Measurements from ENCODE around the gene SLC12A7.
"Not testable (repeated sequence)": the region's sequence is repeated elsewhere in the genome, so short reads cannot be mapped to it uniquely, and the experiment has no call there.

The SLC12A7 gene

GRCh38 chr5:1128977-1129710 is 17.3 kb upstream of the SLC12A7 start:
- H3K27ac ChIP-seq, result peak overlapping the region; percentile 95

GRCh38 chr5:1127959-1128785 is 16.3 kb upstream of the SLC12A7 start:
- H3K27ac ChIP-seq, result peak overlapping the region; percentile 95
- TF ChIP-seq CTCF (conservative IDR thresholded peaks at IDR 0.05) (no peak), ZFX (IDR thresholded peaks at IDR 0.05) (no peak)

More at GRCh38 chr5:1128977-1129710, 17.3 kb upstream of the SLC12A7 start:
- TF ChIP-seq ZFX (IDR thresholded peaks at IDR 0.05), result no peak
- TF ChIP-seq CTCF (conservative IDR thresholded peaks at IDR 0.05), result no peak

- H3K27ac ChIP-seq, result not testable (repeated sequence)
Observed at GRCh38 chr5:1125695-1126094, 13.8 kb upstream of the SLC12A7 start.

GRCh38 chr5:1125030-1125357 is 13.1 kb upstream of the SLC12A7 start:
- TF ChIP-seq ZFX (IDR thresholded peaks at IDR 0.05) (no peak), CTCF (conservative IDR thresholded peaks at IDR 0.05) (no peak)
- H3K27ac ChIP-seq, result no peak overlapping the region

GRCh38 chr5:1124205-1125029 is 12.6 kb upstream of the SLC12A7 start:
- H3K27ac ChIP-seq, result no peak overlapping the region
- TF ChIP-seq ZFX (IDR thresholded peaks at IDR 0.05), result no peak
- no peak for TF ChIP-seq CTCF (conservative IDR thresholded peaks at IDR 0.05)

GRCh38 chr5:1123418-1124147 is 11.7 kb upstream of the SLC12A7 start:
- TF ChIP-seq ZFX (IDR thresholded peaks at IDR 0.05) (no peak), CTCF (conservative IDR thresholded peaks at IDR 0.05) (no peak)
- H3K27ac ChIP-seq, result no peak overlapping the region
